ENCODE measurements around the gene CHRNA7.
"Not testable (repeated sequence)": the region's sequence is repeated elsewhere in the genome, so short reads cannot be mapped to it uniquely, and the experiment has no call there.

CHRNA7 gene

GRCh38 chr15:32209081-32209480, 178.8 kb downstream of the CHRNA7 start:
- not testable (repeated sequence) for DNase-seq

DNA sequence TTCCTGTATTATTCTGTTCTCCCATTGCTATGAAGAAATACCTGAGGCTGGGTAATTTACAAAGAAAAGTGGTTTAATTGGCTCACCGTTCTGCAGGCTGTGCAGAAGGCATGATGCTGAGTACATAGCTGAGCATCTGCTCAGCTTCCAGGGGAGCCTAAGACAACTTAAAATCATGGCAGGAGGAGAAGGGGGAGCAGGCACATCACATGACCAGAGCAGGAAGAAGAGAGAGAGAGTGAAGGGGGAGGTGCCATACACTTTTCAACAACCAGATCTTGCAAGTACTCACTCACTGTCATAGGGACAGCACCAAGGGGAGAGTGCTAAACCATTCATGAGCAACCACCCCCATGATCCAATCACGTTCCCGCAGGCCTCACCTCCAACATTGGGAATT, 188.4 kb downstream of the CHRNA7 start:
- DNase-seq: no peak

Measured in stimulated activated CD4-positive, alpha-beta T cell treated with anti-CD3 and anti-CD28 coated beads, Interleukin-15, amount 100 ng/mL, for 24 hours (primary cell).